Astrocyte of the cerebellum (primary cell): Measurements from ENCODE around the gene LTC4S.
"Not testable (repeated sequence)": the region's sequence is repeated elsewhere in the genome, so short reads cannot be mapped to it uniquely, and the experiment has no call there.

ENCODE experiments used
- DNase-seq: peaks from one replicate; pipeline ENCODE4 v3.0.0-alpha.2; 2011; ENCODE audit warnings: low read depth
- H3K4me3 ChIP-seq: 2 replicates; pipeline ENCODE4 v1.5.1; 2011; ENCODE audit warnings: mild to moderate bottlenecking, low read depth, low read length, moderate library complexity
- in situ Hi-C: cut with HindIII; loops from 2 replicates; pipeline ENCODE4 v1.10.0; 2017; ENCODE audit warnings: low sequenced_read_pairs
- TF ChIP-seq, protein P1 (sequence below): IDR thresholded peaks from 2 replicates; pipeline ENCODE4 v1.5.1; 2012; ENCODE audit warnings: low read length, low read depth, moderate library complexity, mild to moderate bottlenecking; ENCODE audit errors: missing control alignments

The LTC4S gene

DNA sequence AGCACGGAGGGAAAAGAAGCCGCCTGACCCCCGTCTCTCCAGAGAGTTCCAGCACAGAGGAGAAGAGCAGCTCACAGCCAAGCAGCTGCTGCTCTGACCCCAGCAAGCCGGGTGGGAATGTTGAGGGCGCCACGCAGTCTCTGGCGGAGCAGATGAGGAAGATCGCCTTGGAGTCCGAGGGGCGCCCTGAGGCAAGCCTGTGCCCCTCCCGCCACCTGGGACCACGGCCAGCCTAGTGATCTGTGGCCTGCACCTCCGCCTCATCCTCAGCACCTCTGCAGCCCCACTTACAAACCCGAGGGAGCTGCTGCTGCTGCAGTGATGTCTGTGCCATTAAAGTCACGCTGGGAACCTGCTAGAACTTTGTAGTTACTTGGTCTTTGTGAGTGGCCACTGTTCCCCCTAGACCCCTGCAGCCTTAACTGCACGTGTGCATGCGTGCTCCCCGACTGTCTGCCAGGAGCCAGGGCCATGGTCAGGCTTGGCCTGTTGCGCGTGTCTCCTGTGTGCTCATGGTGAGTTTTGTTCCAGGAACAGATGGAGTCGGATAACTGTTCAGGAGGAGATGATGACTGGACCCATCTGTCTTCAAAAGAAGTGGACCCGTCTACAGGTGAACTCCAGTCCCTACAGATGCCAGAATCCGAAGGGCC is 39.4 kb downstream of the LTC4S start:
- TF ChIP-seq, protein P1, sequence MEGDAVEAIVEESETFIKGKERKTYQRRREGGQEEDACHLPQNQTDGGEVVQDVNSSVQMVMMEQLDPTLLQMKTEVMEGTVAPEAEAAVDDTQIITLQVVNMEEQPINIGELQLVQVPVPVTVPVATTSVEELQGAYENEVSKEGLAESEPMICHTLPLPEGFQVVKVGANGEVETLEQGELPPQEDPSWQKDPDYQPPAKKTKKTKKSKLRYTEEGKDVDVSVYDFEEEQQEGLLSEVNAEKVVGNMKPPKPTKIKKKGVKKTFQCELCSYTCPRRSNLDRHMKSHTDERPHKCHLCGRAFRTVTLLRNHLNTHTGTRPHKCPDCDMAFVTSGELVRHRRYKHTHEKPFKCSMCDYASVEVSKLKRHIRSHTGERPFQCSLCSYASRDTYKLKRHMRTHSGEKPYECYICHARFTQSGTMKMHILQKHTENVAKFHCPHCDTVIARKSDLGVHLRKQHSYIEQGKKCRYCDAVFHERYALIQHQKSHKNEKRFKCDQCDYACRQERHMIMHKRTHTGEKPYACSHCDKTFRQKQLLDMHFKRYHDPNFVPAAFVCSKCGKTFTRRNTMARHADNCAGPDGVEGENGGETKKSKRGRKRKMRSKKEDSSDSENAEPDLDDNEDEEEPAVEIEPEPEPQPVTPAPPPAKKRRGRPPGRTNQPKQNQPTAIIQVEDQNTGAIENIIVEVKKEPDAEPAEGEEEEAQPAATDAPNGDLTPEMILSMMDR, result no peak
- DNase-seq, result no peak
- in situ Hi-C loops, result no loop called here
- H3K4me3 ChIP-seq, result no peak overlapping the region

DNA sequence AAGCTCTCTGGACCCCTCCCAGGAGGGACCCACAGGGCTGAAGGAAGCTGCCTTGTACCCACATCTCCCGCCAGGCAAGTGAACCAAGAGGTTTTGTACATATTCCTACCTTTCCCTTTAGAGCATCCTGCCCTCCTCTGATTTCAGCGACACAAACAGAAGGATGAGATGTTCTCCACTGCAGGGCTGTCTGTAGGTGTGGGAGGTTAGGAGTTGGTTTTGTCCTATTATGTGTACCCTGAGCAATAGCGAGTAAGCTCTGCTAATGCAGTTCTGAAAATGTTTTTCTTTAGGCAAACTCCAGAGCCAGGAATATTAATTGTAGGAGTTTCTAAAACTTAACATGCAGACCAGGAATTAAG is 39.9 kb downstream of the LTC4S start:
- DNase-seq, result no peak
- in situ Hi-C loops, result no loop called here
- no peak overlapping the region for H3K4me3 ChIP-seq
- TF ChIP-seq, protein P1, result no peak

DNA sequence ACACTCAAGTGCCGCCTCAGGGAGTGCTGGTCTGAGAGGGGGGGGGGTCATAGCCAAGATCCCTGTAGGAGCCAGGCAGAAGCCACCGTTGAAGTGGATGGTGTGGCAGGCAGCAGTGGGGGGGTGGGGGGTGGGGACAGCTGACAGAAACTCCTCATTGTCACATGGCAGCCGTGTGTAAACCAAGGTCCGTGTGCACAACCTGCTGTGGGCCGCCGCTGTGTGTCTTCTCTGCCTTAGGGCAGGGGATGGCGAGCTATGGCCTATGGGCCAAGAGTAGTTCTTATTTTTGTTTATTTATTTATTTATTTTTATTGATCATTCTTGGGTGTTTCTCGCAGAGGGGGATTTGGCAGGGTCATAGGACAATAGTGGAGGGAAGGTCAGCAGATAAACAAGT is 40.3 kb downstream of the LTC4S start:
- H3K4me3 ChIP-seq, result no peak overlapping the region
- TF ChIP-seq, protein P1, result no peak
- in situ Hi-C loops, result no loop called here
- no peak for DNase-seq

DNA sequence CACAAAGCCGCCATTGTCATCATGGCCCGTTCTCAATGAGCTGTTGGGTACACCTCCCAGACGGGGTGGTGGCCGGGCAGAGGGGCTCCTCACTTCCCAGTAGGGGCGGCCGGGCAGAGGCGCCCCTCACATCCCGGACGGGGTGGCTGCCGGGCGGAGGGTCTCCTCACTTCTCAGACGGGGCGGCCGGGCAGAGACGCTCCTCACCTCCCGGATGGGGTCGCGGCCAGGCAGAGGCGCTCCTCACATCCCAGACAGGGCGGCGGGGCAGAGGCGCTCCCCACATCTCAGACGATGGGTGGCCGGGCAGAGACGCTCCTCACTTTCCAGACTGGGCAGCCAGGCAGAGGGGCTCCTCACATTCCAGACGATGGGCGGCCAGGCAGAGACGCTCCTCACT is 41.1 kb downstream of the LTC4S start:
- DNase-seq, H3K4me3 ChIP-seq, in situ Hi-C loops: not testable (repeated sequence)

DNA sequence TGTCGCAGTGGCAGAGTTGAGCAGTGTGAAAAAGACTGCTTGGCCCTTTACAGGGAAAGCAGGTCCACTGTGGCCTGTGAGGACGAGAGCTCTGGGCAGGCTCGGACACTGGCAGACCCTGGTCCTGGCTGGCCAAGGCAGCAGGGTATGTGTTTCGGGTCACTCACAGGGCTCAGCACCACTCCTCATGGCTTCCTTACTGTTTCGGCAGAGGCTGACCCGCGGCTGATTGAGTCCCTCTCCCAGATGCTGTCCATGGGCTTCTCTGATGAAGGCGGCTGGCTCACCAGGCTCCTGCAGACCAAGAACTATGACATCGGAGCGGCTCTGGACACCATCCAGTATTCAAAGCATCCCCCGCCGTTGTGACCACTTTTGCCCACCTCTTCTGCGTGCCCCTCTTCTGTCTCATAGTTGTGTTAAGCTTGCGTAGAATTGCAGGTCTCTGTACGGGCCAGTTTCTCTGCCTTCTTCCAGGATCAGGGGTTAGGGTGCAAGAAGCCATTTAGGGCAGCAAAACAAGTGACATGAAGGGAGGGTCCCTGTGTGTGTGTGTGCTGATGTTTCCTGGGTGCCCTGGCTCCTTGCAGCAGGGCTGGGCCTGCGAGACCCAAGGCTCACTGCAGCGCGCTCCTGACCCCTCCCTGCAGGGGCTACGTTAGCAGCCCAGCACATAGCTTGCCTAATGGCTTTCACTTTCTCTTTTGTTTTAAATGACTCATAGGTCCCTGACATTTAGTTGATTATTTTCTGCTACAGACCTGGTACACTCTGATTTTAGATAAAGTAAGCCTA is 42.6 kb downstream of the LTC4S start:
- H3K4me3 ChIP-seq, result no peak overlapping the region
- in situ Hi-C loops, result no loop called here
- no peak for DNase-seq
- TF ChIP-seq, protein P1, result no peak

DNA sequence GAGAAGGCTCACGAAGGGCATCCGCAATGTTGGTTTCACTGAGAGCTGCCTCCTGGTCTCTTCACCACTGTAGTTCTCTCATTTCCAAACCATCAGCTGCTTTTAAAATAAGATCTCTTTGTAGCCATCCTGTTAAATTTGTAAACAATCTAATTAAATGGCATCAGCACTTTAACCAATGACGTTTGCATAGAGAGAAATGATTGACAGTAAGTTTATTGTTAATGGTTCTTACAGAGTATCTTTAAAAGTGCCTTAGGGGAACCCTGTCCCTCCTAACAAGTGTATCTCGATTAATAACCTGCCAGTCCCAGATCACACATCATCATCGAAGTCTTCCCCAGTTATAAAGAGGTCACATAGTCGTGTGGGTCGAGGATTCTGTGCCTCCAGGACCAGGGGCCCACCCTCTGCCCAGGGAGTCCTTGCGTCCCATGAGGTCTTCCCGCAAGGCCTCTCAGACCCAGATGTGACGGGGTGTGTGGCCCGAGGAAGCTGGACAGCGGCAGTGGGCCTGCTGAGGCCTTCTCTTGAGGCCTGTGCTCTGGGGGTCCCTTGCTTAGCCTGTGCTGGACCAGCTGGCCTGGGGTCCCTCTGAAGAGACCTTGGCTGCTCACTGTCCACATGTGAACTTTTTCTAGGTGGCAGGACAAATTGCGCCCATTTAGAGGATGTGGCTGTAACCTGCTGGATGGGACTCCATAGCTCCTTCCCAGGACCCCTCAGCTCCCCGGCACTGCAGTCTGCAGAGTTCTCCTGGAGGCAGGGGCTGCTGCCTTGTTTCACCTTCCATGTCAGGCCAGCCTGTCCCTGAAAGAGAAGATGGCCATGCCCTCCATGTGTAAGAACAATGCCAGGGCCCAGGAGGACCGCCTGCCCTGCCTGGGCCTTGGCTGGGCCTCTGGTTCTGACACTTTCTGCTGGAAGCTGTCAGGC is 43.6 kb downstream of the LTC4S start:
- DNase-seq, result no peak
- in situ Hi-C loops, result no loop called here

More for the DNA sequence above, 43.6 kb downstream of the LTC4S start:
- TF ChIP-seq, protein P1, result no peak
- H3K4me3 ChIP-seq, result no peak overlapping the region
